Transverse colon (tissue), 4 donors: ENCODE results near the gene DNAAF5.

ENCODE experiments used
- CTCF ChIP-seq, 5 experiments: fragments of 200-600 bp in 3 of 5; fragments of 450-650 bp in 2 of 5; sonication (generic) in 3 of 5; IDR thresholded peaks; 1 replicate in 2 of 5; 2 replicates in 3 of 5; pipeline ENCODE4 v1.5.1; 2016 to 2017; ENCODE audit warnings: antibody characterized with exemption in 5 of 5, inconsistent platforms in 3 of 5, mild to moderate bottlenecking in 2 of 5, moderate library complexity in 1 of 5
- EP300 ChIP-seq: sonication (generic); formaldehyde crosslinking; IDR thresholded peaks from one replicate; pipeline ENCODE4 v1.6.1; 2017; ENCODE audit warnings: antibody characterized with exemption, low read depth
- POLR2A ChIP-seq: fragments of 450-650 bp; IDR thresholded peaks from one replicate; pipeline ENCODE4 v1.6.1; 2016; ENCODE audit warnings: antibody characterized with exemption, mild to moderate bottlenecking, moderate library complexity
- POLR2AphosphoS5 ChIP-seq, 3 donors: sonication (generic); formaldehyde crosslinking; IDR thresholded peaks; one replicate each; pipeline ENCODE4 v1.6.1; 2016; ENCODE audit warnings: antibody characterized with exemption in 3 of 3

- no peak for TF ChIP-seq CTCF (IDR thresholded peaks at IDR 0.05)
- TF ChIP-seq EP300 = no peak
- TF ChIP-seq POLR2A = no peak
- TF ChIP-seq POLR2AphosphoS5 (IDR thresholded peaks at IDR 0.05) = no peak
Measured at GRCh38 chr7:744854-745430, 18.4 kb downstream of the DNAAF5 start.
